Tibial nerve (tissue), 4 donors: ENCODE measurements around the gene NTM. TPM values are rescaled to one million over a fixed set of nuclear protein-coding genes. Genes with fewer than 3 reads are reported as not detected.

Experiments
- DNase-seq, 2 donors: peaks; one replicate each; pipeline ENCODE4 v3.0.0-alpha.2; 2019; ENCODE audit warnings: low spot score in 2 of 2
- H3K27ac ChIP-seq, 4 donors: fragments of 200-600 bp; sonication (generic) in 3 of 4; one replicate each; pipeline ENCODE4 v1.5.1; 2017 to 2019; ENCODE audit warnings: mild to moderate bottlenecking in 1 of 4
- H3K27me3 ChIP-seq, 2 donors: fragments of 200-600 bp; sonication (generic) in 1 of 2; one replicate each; pipeline versions ENCODE4 v1.5.1 to v1.6.0; 2017 to 2019
- H3K36me3 ChIP-seq, 3 donors: fragments of 200-600 bp; sonication (generic); one replicate each; pipeline ENCODE4 v1.5.1; 2018 to 2019
- H3K4me1 ChIP-seq, 4 donors: fragments of 200-600 bp; sonication (generic) in 3 of 4; one replicate each; pipeline ENCODE4 v1.5.1; 2017 to 2019
- H3K4me3 ChIP-seq, 4 donors: fragments of 200-600 bp; sonication (generic) in 3 of 4; one replicate each; pipeline ENCODE4 v1.5.1; 2017 to 2019; ENCODE audit warnings: mild to moderate bottlenecking in 1 of 4, moderate library complexity in 1 of 4
- H3K9me3 ChIP-seq, 4 donors: fragments of 200-600 bp; sonication (generic) in 3 of 4; one replicate each; pipeline ENCODE4 v1.5.1; 2017 to 2019
- CTCF ChIP-seq, 5 experiments: fragments of 200-600 bp in 3 of 5; fragments of 450-650 bp in 2 of 5; sonication (generic) in 3 of 5; IDR thresholded peaks; one replicate each; pipeline ENCODE4 v1.5.1; 2016 to 2019; ENCODE audit warnings: antibody characterized with exemption in 5 of 5, mild to moderate bottlenecking in 3 of 5, moderate library complexity in 2 of 5
- EP300 ChIP-seq, 2 donors: sonication (generic); formaldehyde crosslinking; IDR thresholded peaks; one replicate each; pipeline ENCODE4 v1.6.1; 2017; ENCODE audit warnings: antibody characterized with exemption in 2 of 2, mild to moderate bottlenecking in 1 of 2
- POLR2A ChIP-seq, 2 donors: fragments of 450-650 bp; IDR thresholded peaks; one replicate each; pipeline ENCODE4 v1.6.1; 2017; ENCODE audit warnings: antibody characterized with exemption in 2 of 2, mild to moderate bottlenecking in 2 of 2, moderate library complexity in 2 of 2
- WGBS, 2 donors: methylation state at CpG; one replicate each; pipeline ENCODE4 v1.1.5; 2018; 5-methylcytosine and 5-hydroxymethylcytosine counted together
- total RNA-seq, 4 donors: library from RNA; depleted of rRNA; stranded (reverse); fragments of >200 nt; gene quantifications; one replicate each; pipeline ENCODE4 v1.1.0, GENCODE V29; 2016

Gene NTM
- total RNA-seq, 4 donors from 2014 or later, result 3.7 to 11.4 (median 10.8) TPM

- Histone ChIP-seq H3K27ac (no peak overlapping the region), H3K27me3 (no peaks in the 10 kb centered on the region), H3K36me3 (no peaks in the 10 kb centered on the region), H3K4me1 (peaks cover 0 to 16% (median 0%) of the 10 kb centered on the region in 4 donors), H3K4me3 (no peak overlapping the region), H3K9me3 (no peaks in the 10 kb centered on the region)
- 85 to 90% methylated on average over 7 of the region's 7 CpGs for WGBS, 2 donors
- TF ChIP-seq POLR2A (IDR thresholded peaks at IDR 0.05), result no peak
- no peak for TF ChIP-seq CTCF (IDR thresholded peaks at IDR 0.05)
- no peak for TF ChIP-seq EP300 (IDR thresholded peaks at IDR 0.05)
- no peak for DNase-seq
These were observed 575.3 kb downstream of the NTM start for GRCh38 chr11:131945706-131946105.

- DNase-seq, result no peak
- Histone ChIP-seq H3K4me1 (peaks cover 0 to 16% (median 0%) of the 10 kb centered on the region in 4 donors), H3K36me3 (no peaks in the 10 kb centered on the region), H3K27me3 (no peaks in the 10 kb centered on the region), H3K27ac (no peak overlapping the region), H3K9me3 (no peaks in the 10 kb centered on the region), H3K4me3 (no peak overlapping the region)
- WGBS, 2 donors, result 88% methylated on average over 2 of the region's 2 CpGs
- TF ChIP-seq EP300 (IDR thresholded peaks at IDR 0.05), result no peak
- TF ChIP-seq POLR2A (IDR thresholded peaks at IDR 0.05), result no peak
- TF ChIP-seq CTCF (IDR thresholded peaks at IDR 0.05), result no peak
These were observed 577.1 kb downstream of the NTM start for GRCh38 chr11:131947511-131947910.

GRCh38 chr11:131951121-131951520 lies 580.7 kb downstream of the NTM start:
- H3K4me3 ChIP-seq, result no peak overlapping the region
- no peaks in the 10 kb centered on the region for H3K27me3 ChIP-seq
- H3K4me1 ChIP-seq, result peaks cover 0 to 3% (median 0%) of the 10 kb centered on the region in 4 donors
- no peak for DNase-seq
- no peak for TF ChIP-seq POLR2A (IDR thresholded peaks at IDR 0.05)
- no peak for TF ChIP-seq CTCF (IDR thresholded peaks at IDR 0.05)
- TF ChIP-seq EP300 (IDR thresholded peaks at IDR 0.05), result no peak
- no peak overlapping the region for H3K27ac ChIP-seq
- H3K36me3 ChIP-seq, result no peaks in the 10 kb centered on the region
- 87 to 89% methylated on average over 2 of the region's 2 CpGs for WGBS, 2 donors
- H3K9me3 ChIP-seq, result no peaks in the 10 kb centered on the region

GRCh38 chr11:131954146-131954545 lies 583.7 kb downstream of the NTM start:
- Histone ChIP-seq H3K4me1 (peaks cover 0 to 6% (median 0%) of the 10 kb centered on the region in 4 donors), H3K4me3 (no peak overlapping the region), H3K27ac (no peak overlapping the region), H3K27me3 (no peaks in the 10 kb centered on the region), H3K9me3 (no peaks in the 10 kb centered on the region), H3K36me3 (no peaks in the 10 kb centered on the region)
- 88 to 93% methylated on average over 10 of the region's 10 CpGs for WGBS, 2 donors
- no peak for TF ChIP-seq EP300 (IDR thresholded peaks at IDR 0.05)
- no peak for TF ChIP-seq POLR2A (IDR thresholded peaks at IDR 0.05)
- TF ChIP-seq CTCF (IDR thresholded peaks at IDR 0.05), result no peak
- DNase-seq, result no peak

- no peaks in the 10 kb centered on the region for H3K9me3 ChIP-seq
- H3K36me3 ChIP-seq, result no peaks in the 10 kb centered on the region
- no peak for DNase-seq
- TF ChIP-seq CTCF (IDR thresholded peaks at IDR 0.05), result no peak
- no peak for TF ChIP-seq POLR2A (IDR thresholded peaks at IDR 0.05)
- TF ChIP-seq EP300 (IDR thresholded peaks at IDR 0.05), result no peak
- no peak overlapping the region for H3K4me3 ChIP-seq
- 32% methylated on average over 6 of the region's 6 CpGs for WGBS, 2 donors
- H3K27me3 ChIP-seq, result no peaks in the 10 kb centered on the region
- peaks cover 0 to 6% (median 0%) of the 10 kb centered on the region in 4 donors for H3K4me1 ChIP-seq
- H3K27ac ChIP-seq, result no peak overlapping the region
These were observed 585.5 kb downstream of the NTM start for GRCh38 chr11:131955904-131956303.
